H1 (cell line): ENCODE results near the gene IL19.

ENCODE experiments used
- CEBPB ChIP-seq: IDR thresholded peaks from 2 replicates; pipeline ENCODE4 v1.6.1; 2012; ENCODE audit warnings: low read depth, low read length
- EZH2 ChIP-seq: fragments of 200-600 bp; sonication (generic); IDR thresholded peaks from 2 replicates; pipeline ENCODE4 v1.7.1; 2012; ENCODE audit warnings: low read depth, mild to moderate bottlenecking, moderate library complexity, low read length, inconsistent platforms; ENCODE audit not compliant: severe bottlenecking
- NRF1 ChIP-seq: IDR thresholded peaks from 2 replicates; pipeline ENCODE4 v1.6.1; 2011; ENCODE audit warnings: mild to moderate bottlenecking, low read depth, low read length, improper control_type of control experiment
- POLR2A ChIP-seq, 2 experiments: IDR thresholded peaks; 1 replicate in 1 of 2; 2 replicates in 1 of 2; pipeline ENCODE4 v1.6.1; 2011; ENCODE audit warnings: low read depth in 2 of 2, low read length in 2 of 2, mild to moderate bottlenecking in 2 of 2; ENCODE audit errors: control extremely low read depth in 1 of 2
- TAF1 ChIP-seq: IDR thresholded peaks from 2 replicates; pipeline ENCODE4 v1.6.1; 2011; ENCODE audit warnings: mild to moderate bottlenecking, low read depth, low read length
- TF ChIP-seq, protein P1 (sequence below), 3 experiments: IDR thresholded peaks; 1 replicate in 2 of 3; 2 replicates in 1 of 3; pipeline versions ENCODE4 v1.5.1 to v1.6.1; 2011; ENCODE audit warnings: low read length in 3 of 3, mild to moderate bottlenecking in 3 of 3, inconsistent platforms in 2 of 3, low read depth in 1 of 3, moderate library complexity in 1 of 3; ENCODE audit not compliant: insufficient read depth in 1 of 3; ENCODE audit errors: control extremely low read depth in 1 of 3

DNA sequence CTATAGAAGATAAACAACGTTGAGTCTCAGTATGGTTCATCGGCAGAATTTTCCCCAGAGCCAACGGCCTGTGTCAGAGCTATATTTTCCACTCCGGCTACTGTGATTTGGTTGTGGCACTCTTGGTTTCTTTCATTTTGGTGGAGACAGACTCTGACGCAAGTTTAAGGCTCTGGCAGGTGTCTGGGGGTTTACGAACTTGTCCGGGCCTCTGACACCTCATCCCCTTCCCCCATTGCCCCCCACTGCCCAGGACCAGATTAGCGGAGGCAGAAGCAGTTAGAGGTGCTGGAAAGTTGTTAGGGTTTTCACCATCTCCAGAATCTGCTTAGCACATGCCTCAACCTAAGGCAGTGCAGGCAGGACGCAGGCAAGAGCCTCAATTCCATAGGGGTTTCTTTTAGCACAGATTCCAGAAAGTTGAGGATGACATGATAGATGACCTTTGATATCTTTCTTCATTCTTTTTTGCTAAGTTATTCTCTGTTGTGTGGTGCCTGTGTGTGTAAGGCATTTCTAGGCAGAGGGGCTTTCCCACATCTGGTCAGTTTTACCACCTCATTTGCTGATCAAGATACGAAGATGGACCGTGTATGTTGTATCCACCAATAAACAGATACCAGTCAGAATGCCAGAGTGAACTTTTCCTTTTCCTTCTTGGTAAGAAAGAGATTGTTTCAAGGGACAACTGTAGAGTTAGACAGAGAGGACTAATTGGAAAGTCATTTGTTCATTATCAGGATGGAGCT, 20.1 kb downstream of the IL19 start:
- no peak for TF ChIP-seq EZH2
- no peak for TF ChIP-seq CEBPB
- TF ChIP-seq NRF1: no peak
- TF ChIP-seq, protein P1, sequence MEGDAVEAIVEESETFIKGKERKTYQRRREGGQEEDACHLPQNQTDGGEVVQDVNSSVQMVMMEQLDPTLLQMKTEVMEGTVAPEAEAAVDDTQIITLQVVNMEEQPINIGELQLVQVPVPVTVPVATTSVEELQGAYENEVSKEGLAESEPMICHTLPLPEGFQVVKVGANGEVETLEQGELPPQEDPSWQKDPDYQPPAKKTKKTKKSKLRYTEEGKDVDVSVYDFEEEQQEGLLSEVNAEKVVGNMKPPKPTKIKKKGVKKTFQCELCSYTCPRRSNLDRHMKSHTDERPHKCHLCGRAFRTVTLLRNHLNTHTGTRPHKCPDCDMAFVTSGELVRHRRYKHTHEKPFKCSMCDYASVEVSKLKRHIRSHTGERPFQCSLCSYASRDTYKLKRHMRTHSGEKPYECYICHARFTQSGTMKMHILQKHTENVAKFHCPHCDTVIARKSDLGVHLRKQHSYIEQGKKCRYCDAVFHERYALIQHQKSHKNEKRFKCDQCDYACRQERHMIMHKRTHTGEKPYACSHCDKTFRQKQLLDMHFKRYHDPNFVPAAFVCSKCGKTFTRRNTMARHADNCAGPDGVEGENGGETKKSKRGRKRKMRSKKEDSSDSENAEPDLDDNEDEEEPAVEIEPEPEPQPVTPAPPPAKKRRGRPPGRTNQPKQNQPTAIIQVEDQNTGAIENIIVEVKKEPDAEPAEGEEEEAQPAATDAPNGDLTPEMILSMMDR (IDR thresholded peaks at IDR 0.05; ENCODE audit: control extremely low read depth in 1 of 3, insufficient read depth in 1 of 3, low read depth in 1 of 3, low read length in 3 of 3): no peak
- TF ChIP-seq TAF1: no peak
- no peak for TF ChIP-seq POLR2A (IDR thresholded peaks at IDR 0.05; ENCODE audit: control extremely low read depth in 1 of 2, low read depth in 2 of 2, low read length in 2 of 2)
